VCaP (cell line): ENCODE measurements around the gene PLEKHG3.

Source experiments
- H3K27ac ChIP-seq: fragments of 450-650 bp; 2 replicates; pipeline ENCODE4 v1.5.1; 2017
- TF ChIP-seq, protein P1 (sequence below): fragments of 450-650 bp; conservative IDR thresholded peaks from 2 replicates; pipeline ENCODE4 v1.5.1; 2017; ENCODE audit warnings: mild to moderate bottlenecking, moderate library complexity

PLEKHG3 gene

DNA sequence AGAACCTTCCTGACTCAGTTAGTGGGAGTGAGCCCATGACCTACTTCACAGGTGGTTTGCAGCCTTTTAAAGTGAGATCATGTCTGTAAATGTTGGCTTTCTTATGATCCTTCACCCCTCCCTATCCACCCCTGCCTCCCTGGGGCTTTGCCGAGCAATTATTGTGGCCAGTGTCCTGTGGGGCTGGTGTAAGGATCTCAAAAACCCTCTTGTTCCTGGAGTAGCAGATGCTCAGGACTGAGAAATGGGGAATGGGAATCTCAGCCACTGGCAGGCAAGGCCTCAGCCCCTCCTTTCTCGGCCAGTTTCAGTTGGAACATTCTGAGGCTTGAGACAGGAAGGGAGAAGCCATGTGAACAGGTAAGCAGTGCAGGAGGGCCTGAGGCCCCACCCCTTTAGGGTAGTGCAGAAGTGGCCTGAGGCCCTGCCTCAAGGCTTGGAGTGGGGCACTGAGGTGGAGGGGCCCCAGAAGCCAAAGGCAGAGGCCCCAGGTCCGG, 53.8 kb downstream of the PLEKHG3 start:
- TF ChIP-seq, protein P1, sequence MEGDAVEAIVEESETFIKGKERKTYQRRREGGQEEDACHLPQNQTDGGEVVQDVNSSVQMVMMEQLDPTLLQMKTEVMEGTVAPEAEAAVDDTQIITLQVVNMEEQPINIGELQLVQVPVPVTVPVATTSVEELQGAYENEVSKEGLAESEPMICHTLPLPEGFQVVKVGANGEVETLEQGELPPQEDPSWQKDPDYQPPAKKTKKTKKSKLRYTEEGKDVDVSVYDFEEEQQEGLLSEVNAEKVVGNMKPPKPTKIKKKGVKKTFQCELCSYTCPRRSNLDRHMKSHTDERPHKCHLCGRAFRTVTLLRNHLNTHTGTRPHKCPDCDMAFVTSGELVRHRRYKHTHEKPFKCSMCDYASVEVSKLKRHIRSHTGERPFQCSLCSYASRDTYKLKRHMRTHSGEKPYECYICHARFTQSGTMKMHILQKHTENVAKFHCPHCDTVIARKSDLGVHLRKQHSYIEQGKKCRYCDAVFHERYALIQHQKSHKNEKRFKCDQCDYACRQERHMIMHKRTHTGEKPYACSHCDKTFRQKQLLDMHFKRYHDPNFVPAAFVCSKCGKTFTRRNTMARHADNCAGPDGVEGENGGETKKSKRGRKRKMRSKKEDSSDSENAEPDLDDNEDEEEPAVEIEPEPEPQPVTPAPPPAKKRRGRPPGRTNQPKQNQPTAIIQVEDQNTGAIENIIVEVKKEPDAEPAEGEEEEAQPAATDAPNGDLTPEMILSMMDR, result no peak
- H3K27ac ChIP-seq, result no peak overlapping the region

DNA sequence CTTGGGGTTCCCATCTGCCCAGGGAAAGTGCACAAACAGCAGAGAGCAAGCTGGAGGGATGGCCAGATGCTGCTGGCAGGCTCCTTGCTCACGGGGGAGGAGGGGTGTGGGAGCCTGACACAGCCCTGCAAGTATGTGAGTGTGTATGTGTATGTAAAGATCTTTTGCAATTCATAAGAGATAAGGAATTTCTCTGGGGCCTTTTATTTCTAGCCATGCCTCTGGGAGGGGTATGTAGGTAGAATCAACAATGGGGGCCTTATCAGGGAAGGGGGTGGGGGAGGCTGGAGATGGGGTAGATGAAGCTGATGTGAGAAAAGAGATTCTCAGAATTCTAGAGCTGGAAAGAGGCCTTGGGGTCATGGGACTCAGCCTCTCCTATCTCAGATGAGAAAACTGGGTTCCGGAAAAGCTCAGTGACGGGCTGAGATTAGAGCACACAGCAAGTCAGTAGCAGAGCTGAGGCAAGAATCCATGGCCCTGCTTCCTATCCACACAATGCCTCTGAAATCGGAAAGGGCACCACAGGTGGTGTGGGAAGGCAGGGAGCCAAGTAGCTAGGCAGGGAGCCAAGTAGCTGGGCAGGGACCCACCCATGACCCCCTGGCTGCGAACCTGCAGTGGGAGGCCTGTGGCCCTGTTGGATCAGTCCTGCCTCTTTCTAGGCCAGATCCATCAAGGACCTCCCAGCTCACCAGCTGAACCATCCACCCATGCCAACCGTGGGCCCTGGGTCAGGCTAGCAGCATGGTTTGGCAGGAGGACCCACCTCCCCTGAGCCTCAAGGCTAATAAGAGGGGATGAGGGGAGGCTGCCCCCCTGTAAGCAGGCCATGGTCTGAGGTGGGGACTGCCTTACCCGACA, 54.7 kb downstream of the PLEKHG3 start:
- no peak overlapping the region for H3K27ac ChIP-seq
- TF ChIP-seq, protein P1, result no peak

DNA sequence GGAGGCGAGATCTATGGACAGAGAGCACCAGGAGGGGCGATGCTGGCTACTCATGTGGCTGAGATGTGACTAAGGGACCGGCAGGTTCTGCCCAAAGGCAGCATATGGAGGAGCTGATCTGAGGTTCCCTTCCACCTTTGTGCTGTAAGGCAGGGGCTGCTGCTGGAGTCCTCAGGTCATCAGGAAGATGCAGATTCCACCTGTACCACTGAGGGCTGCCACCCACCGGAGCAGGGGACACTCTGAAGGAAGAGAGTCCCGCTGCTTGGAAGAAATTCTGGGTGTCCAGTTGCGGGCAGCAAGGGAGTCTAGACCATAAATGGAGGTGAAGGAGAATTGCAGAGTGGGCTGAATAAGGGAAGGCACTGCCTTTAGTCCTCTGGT, 55.3 kb downstream of the PLEKHG3 start:
- H3K27ac ChIP-seq, result no peak overlapping the region
- TF ChIP-seq, protein P1, result no peak

DNA sequence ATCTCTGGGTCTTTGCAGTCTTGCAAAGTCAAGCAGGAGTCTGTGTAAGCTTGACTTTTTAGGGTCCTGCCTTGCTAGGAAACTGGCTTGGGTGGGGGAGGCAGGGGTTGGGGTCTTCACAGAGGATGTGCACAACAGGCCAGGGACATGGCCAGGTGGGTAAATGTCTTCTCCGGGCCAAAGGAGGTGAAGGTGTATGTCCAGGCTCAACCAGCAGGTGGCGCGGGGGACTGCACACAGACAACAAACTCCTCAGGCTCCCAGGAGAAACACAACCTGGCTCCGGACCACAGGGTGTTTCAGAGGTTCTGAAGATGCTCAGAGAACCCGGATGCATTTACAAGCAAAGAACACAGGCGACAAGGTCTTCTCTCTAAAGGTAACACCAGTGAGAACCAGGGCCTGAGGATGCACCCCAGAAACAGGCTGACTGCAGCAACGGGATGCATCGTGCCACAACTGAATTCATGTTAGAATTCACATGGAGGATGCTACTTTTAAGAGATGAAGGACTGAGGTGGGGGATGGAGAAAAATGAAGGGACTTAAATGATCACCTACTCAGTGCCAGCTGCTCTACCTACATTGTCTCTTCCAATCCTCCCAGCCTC, 56.0 kb downstream of the PLEKHG3 start:
- TF ChIP-seq, protein P1, result peak; percentile 48; the same call in 1 of the 2 replicates
- no peak overlapping the region for H3K27ac ChIP-seq

DNA sequence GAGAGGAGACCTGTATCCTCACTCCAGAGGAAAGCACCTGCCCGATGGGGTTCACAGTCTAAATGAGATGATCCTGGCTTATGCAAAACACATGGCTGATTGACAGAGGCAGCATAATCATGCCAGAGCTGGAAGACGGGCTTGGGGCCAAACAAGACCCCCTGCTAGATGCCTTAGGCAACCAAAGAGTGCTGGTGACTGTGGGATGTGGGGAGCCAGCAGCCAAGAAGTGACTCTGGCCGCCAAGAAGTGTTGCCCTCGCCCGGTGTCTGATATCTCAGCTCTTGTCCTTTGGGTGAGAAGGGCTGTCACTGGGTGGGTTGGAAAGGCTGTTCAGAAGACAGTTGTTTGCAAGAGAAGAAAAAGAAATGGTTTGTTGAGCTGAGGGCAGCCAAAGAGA, 56.7 kb downstream of the PLEKHG3 start:
- peak overlapping the region; percentile 37; the same call in 1 of the 2 replicates for H3K27ac ChIP-seq
- TF ChIP-seq, protein P1, result no peak

DNA sequence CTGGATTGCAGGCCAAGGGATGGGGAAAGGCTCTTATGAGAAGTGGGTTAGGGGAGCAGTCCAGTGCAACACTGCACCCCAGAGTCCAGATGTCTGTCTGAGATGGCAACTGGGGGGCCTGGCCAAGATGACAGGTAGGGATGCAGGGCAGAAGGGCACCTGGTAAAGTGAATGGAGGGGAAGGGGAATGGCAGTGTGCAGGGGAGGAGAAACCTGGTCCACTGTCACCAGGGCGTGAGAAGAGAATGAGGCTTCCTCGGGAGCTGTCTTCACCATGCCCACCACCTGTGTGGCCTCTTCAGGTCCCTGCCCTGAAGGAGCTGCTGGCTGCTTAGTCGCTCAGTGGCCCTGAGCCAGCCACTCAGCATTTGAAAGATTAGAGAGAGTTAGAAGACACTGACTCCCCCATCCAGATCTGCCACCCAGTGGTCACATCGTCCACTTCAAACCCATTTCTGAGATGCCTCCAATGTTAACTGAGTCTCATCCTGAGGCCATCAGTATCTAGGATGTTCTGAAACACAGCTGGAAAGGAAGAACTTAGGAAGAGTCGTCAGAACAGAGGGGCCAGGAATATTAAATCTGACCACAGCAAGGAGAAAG, 57.3 kb downstream of the PLEKHG3 start:
- TF ChIP-seq, protein P1, result peak; percentile 39; the same call in 1 of the 2 replicates
- peak overlapping the region; percentile 37 for H3K27ac ChIP-seq
